HepG2 (cell line): ENCODE data around the gene ZBTB22. TPM values are rescaled to one million over a fixed set of nuclear protein-coding genes. Genes with fewer than 3 reads are reported as not detected.

Experiments
- FOXO1 ChIP-seq: sonication (generic); formaldehyde crosslinking; IDR thresholded peaks from 2 replicates; pipeline ENCODE4 v1.4.0; 2020; ENCODE audit warnings: missing genetic modification reagents
- KAT8 ChIP-seq: IDR thresholded peaks from 2 replicates; pipeline ENCODE4 v1.6.1; 2016; ENCODE audit warnings: missing genetic modification reagents, missing compliant biosample characterization
- NCOA2 ChIP-seq: sonication (generic); formaldehyde crosslinking; IDR thresholded peaks from 2 replicates; pipeline ENCODE4 v1.8.0; 2022; ENCODE audit warnings: inconsistent platforms
- RFX1 ChIP-seq: fragments of 450-650 bp; IDR thresholded peaks from 2 replicates; pipeline ENCODE4 v1.6.1; 2017
- RFX3 ChIP-seq: IDR thresholded peaks from 2 replicates; pipeline ENCODE4 v1.6.1; 2016; ENCODE audit warnings: missing biosample characterization, missing genetic modification reagents
- SIX4 ChIP-seq: sonication (generic); formaldehyde crosslinking; IDR thresholded peaks from 2 replicates; pipeline ENCODE4 v1.4.0; 2020; ENCODE audit warnings: missing genetic modification reagents
- ZMAT3 ChIP-seq: sonication (generic); formaldehyde crosslinking; conservative IDR thresholded peaks from 2 replicates; pipeline ENCODE4 v1.7.0; 2021; ENCODE audit warnings: missing genetic modification reagents
- ZNF224 ChIP-seq: sonication (generic); formaldehyde crosslinking; IDR thresholded peaks from 2 replicates; pipeline ENCODE4 v1.5.0; 2020; ENCODE audit warnings: mild to moderate bottlenecking, missing genetic modification reagents
- ZNF331 ChIP-seq: sonication (generic); formaldehyde crosslinking; IDR thresholded peaks from 2 replicates; pipeline ENCODE4 v1.4.0; 2020; ENCODE audit warnings: missing genetic modification reagents
- ZNF44 ChIP-seq: sonication (generic); formaldehyde crosslinking; IDR thresholded peaks from 2 replicates; pipeline ENCODE4 v1.5.1; 2020; ENCODE audit warnings: mild to moderate bottlenecking, missing genetic modification reagents
- ZNF501 ChIP-seq: sonication (generic); formaldehyde crosslinking; IDR thresholded peaks from 2 replicates; pipeline ENCODE4 v1.5.1; 2020; ENCODE audit warnings: mild to moderate bottlenecking, moderate library complexity, missing genetic modification reagents
- ZNF670 ChIP-seq: sonication (generic); formaldehyde crosslinking; IDR thresholded peaks from 2 replicates; pipeline ENCODE4 v1.8.0; 2022; ENCODE audit warnings: mild to moderate bottlenecking, missing genetic modification reagents, borderline replicate concordance
- ZNF746 ChIP-seq: sonication (generic); formaldehyde crosslinking; IDR thresholded peaks from 2 replicates; pipeline ENCODE4 v1.8.0; 2022; ENCODE audit warnings: mild to moderate bottlenecking, missing genetic modification reagents
- ZSCAN31 ChIP-seq: sonication (generic); formaldehyde crosslinking; IDR thresholded peaks from 2 replicates; pipeline ENCODE4 v1.5.0; 2020; ENCODE audit warnings: low read depth, mild to moderate bottlenecking, missing genetic modification reagents
- polyA plus RNA-seq, 8 experiments: library from polyadenylated mRNA; depleted of rRNA in 3 of 8; stranded (reverse) in 7 of 8; unstranded in 1 of 8; fragments of >200 nt; fragmentation: Illumina TruSeq in 4 of 8; extraction: Trizol in 4 of 8; gene quantifications; 2 replicates each; pipeline versions ENCODE4 v1.2.1 to v1.2.3, GENCODE V29; 2011 to 2016; ENCODE audit warnings: low read depth in 4 of 8, missing spikeins in 1 of 8, mixed read lengths in 1 of 8; ENCODE audit not compliant: insufficient read depth in 1 of 8
- total RNA-seq, 5 experiments: library from RNA; depleted of rRNA; stranded (reverse); fragments of >200 nt; fragmentation: Illumina TruSeq; extraction: Trizol; gene quantifications; 2 replicates each; pipeline ENCODE4 v1.2.3, GENCODE V29; 2016; ENCODE audit warnings: low read depth in 1 of 5
- TF ChIP-seq, protein P1 (sequence below): sonication (generic); formaldehyde crosslinking; IDR thresholded peaks from 2 replicates; pipeline ENCODE4 v1.4.0; 2020; ENCODE audit warnings: mild to moderate bottlenecking, missing genetic modification reagents
- TF ChIP-seq, protein P2 (sequence below): sonication (generic); formaldehyde crosslinking; IDR thresholded peaks from 2 replicates; pipeline ENCODE4 v1.4.0; 2020; ENCODE audit warnings: missing genetic modification reagents, borderline replicate concordance
- TF ChIP-seq, protein P3 (sequence below), 2 experiments: sonication (generic) in 1 of 2; formaldehyde crosslinking in 1 of 2; IDR thresholded peaks; 2 replicates each; pipeline versions ENCODE4 v1.5.1 to v1.6.1; 2011 to 2020; ENCODE audit warnings: borderline replicate concordance in 1 of 2, low read depth in 1 of 2, low read length in 1 of 2, mild to moderate bottlenecking in 1 of 2, missing genetic modification reagents in 1 of 2, moderate library complexity in 1 of 2
- TF ChIP-seq, protein P4 (sequence below): sonication (generic); formaldehyde crosslinking; IDR thresholded peaks from 2 replicates; pipeline ENCODE4 v1.4.0; 2020; ENCODE audit warnings: mild to moderate bottlenecking, missing genetic modification reagents

ZBTB22 gene
- total and polyA plus RNA-seq, 2 of the 13 experiments (the other 11 are each of a cell fraction or from before 2014, with no cell fraction given) = 8.0 to 10.6 TPM

DNA sequence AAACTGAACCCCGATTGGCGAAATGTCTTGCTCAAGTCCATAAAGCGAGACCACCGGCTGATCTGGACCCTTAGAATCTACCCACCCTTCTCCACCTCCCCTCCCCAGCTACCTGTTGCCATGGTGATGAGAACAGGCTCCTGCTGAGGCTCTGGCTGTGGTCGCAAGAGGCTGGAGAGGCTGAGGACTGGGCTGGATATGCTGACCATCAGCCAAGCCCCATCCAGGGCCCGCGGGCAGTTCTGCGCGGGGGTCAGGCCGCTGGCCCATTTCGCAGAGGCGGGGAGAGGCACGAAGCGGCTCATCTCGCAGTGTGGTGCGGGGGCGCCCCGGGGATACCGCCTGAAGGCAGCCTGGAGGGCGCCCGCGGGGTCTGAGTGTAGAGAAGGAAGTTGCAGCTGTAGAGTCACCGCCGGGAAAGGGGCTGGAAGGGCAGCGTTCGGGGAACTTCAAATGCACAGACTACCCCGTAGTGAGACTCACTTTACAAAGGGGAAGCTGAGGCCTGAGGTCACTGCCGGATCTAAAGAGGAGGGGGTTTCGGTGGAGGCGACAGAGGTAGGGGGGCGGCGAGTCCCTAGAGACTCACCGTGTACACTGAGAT, 4.3 kb downstream of the ZBTB22 start (continued):
- TF ChIP-seq, protein P1, sequence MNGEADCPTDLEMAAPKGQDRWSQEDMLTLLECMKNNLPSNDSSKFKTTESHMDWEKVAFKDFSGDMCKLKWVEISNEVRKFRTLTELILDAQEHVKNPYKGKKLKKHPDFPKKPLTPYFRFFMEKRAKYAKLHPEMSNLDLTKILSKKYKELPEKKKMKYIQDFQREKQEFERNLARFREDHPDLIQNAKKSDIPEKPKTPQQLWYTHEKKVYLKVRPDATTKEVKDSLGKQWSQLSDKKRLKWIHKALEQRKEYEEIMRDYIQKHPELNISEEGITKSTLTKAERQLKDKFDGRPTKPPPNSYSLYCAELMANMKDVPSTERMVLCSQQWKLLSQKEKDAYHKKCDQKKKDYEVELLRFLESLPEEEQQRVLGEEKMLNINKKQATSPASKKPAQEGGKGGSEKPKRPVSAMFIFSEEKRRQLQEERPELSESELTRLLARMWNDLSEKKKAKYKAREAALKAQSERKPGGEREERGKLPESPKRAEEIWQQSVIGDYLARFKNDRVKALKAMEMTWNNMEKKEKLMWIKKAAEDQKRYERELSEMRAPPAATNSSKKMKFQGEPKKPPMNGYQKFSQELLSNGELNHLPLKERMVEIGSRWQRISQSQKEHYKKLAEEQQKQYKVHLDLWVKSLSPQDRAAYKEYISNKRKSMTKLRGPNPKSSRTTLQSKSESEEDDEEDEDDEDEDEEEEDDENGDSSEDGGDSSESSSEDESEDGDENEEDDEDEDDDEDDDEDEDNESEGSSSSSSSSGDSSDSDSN (CRISPR knock-in tag) = no peak
- TF ChIP-seq RFX1 = peak; percentile 62
- TF ChIP-seq ZNF224 (CRISPR knock-in tag) = peak; percentile 77; the same call in 1 of the 2 replicates
- 0 out of 2 replicates have a peak, but pooled peaks have one; percentile 10 for TF ChIP-seq ZMAT3 (CRISPR knock-in tag)
- TF ChIP-seq, protein P2, sequence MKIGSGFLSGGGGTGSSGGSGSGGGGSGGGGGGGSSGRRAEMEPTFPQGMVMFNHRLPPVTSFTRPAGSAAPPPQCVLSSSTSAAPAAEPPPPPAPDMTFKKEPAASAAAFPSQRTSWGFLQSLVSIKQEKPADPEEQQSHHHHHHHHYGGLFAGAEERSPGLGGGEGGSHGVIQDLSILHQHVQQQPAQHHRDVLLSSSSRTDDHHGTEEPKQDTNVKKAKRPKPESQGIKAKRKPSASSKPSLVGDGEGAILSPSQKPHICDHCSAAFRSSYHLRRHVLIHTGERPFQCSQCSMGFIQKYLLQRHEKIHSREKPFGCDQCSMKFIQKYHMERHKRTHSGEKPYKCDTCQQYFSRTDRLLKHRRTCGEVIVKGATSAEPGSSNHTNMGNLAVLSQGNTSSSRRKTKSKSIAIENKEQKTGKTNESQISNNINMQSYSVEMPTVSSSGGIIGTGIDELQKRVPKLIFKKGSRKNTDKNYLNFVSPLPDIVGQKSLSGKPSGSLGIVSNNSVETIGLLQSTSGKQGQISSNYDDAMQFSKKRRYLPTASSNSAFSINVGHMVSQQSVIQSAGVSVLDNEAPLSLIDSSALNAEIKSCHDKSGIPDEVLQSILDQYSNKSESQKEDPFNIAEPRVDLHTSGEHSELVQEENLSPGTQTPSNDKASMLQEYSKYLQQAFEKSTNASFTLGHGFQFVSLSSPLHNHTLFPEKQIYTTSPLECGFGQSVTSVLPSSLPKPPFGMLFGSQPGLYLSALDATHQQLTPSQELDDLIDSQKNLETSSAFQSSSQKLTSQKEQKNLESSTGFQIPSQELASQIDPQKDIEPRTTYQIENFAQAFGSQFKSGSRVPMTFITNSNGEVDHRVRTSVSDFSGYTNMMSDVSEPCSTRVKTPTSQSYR (CRISPR knock-in tag) = 0 out of 2 replicates have a peak, but pooled peaks have one; percentile 20
- peak; percentile 21; the same call in 1 of the 2 replicates for TF ChIP-seq ZNF44
- 0 out of 2 replicates have a peak, but pooled peaks have one; percentile 0 for TF ChIP-seq FOXO1 (CRISPR knock-in tag)
- TF ChIP-seq, protein P3, sequence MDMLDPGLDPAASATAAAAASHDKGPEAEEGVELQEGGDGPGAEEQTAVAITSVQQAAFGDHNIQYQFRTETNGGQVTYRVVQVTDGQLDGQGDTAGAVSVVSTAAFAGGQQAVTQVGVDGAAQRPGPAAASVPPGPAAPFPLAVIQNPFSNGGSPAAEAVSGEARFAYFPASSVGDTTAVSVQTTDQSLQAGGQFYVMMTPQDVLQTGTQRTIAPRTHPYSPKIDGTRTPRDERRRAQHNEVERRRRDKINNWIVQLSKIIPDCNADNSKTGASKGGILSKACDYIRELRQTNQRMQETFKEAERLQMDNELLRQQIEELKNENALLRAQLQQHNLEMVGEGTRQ (IDR thresholded peaks at IDR 0.05; ENCODE audit: low read depth, low read length) = no peak
- TF ChIP-seq, protein P3 (CRISPR knock-in tag; IDR thresholded peaks at IDR 0.05; ENCODE audit: borderline replicate concordance) = 0 out of 2 replicates have a peak, but pooled peaks have one; percentile 19
- 0 out of 2 replicates have a peak, but pooled peaks have one; percentile 11 for TF ChIP-seq ZNF746 (CRISPR knock-in tag)
- no peak for TF ChIP-seq NCOA2 (CRISPR knock-in tag)
- TF ChIP-seq ZNF501 (CRISPR knock-in tag) = peak; percentile 35
- TF ChIP-seq ZNF670 (CRISPR knock-in tag) = no peak
- TF ChIP-seq KAT8 = no peak
- TF ChIP-seq, protein P4, sequence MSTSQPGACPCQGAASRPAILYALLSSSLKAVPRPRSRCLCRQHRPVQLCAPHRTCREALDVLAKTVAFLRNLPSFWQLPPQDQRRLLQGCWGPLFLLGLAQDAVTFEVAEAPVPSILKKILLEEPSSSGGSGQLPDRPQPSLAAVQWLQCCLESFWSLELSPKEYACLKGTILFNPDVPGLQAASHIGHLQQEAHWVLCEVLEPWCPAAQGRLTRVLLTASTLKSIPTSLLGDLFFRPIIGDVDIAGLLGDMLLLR (CRISPR knock-in tag) = peak; percentile 65; the same call in 1 of the 2 replicates
- peak; percentile 69 for TF ChIP-seq RFX3
- no peak; the same call in 1 of the 2 replicates for TF ChIP-seq ZSCAN31 (CRISPR knock-in tag)
- TF ChIP-seq ZNF331 (CRISPR knock-in tag) = no peak
- no peak for TF ChIP-seq SIX4 (CRISPR knock-in tag)
